Measurements from ENCODE around the gene PSMD3.
A peak's percentile ranks its signal among the peaks of the same experiment; 100 is the strongest.
"Not testable (repeated sequence)": the region's sequence is repeated elsewhere in the genome, so short reads cannot be mapped to it uniquely, and the experiment has no call there.

PSMD3 gene

GRCh38 chr17:39980351-39981206 lies at the start of gene PSMD3:
PSMD3 (plus strand) TSS chr17:39980807; CDS start chr17:39980971, 164 bp downstream.
- DNase-seq (ENCODE audit: low spot score), result peak; percentile 96

GRCh38 chr17:39933912-39934311 lies 46.7 kb upstream of the PSMD3 start:
- DNase-seq (ENCODE audit: low spot score), result no peak

GRCh38 chr17:39934324-39934723 lies 46.3 kb upstream of the PSMD3 start:
- DNase-seq (ENCODE audit: low spot score), result no peak

DNA sequence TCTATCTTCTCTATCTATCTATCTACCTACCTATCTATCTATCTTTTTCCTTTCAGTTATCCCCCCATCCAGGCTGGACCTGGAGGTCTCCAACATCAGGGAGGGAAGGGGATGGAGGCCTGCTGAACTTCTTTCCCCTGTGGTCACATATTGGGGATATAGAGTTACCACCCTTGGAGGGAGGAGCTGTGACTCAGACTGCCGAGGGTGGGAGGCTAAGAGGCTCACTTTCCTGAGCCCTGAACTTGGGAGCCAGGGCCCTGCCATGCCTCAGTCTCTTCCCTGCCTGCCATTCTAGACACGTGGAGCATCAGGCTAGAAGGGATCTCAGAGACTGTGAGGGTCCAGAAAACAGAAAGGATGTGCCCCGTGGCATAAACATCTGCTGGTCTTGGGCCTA lies 44.7 kb upstream of the PSMD3 start:
- no peak for DNase-seq (ENCODE audit: low spot score)

DNA sequence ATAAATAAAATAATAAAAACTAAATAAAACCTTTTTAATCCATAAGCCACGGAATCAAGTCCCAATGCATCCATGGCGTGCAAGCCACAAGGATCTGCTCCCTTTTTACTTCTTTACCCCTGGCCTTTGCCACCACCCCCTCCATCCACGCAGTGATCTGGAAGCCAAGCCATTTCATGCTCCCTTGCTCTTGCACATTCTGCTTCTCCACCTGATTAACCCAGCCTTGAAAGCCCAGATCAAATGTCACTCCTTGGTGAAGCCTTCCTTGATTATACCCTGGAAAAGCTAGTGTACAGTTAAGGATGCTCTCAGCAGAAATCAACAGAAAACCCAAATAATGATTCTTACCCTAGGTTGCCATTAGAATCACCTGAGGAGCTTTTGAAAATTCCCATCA lies 43.2 kb upstream of the PSMD3 start:
- DNase-seq (ENCODE audit: low spot score), result no peak

GRCh38 chr17:39938140-39938869 lies 42.3 kb upstream of the PSMD3 start:
- DNase-seq (ENCODE audit: low spot score), result no peak

GRCh38 chr17:39939106-39939505 lies 41.5 kb upstream of the PSMD3 start:
- DNase-seq (ENCODE audit: low spot score), result no peak

DNA sequence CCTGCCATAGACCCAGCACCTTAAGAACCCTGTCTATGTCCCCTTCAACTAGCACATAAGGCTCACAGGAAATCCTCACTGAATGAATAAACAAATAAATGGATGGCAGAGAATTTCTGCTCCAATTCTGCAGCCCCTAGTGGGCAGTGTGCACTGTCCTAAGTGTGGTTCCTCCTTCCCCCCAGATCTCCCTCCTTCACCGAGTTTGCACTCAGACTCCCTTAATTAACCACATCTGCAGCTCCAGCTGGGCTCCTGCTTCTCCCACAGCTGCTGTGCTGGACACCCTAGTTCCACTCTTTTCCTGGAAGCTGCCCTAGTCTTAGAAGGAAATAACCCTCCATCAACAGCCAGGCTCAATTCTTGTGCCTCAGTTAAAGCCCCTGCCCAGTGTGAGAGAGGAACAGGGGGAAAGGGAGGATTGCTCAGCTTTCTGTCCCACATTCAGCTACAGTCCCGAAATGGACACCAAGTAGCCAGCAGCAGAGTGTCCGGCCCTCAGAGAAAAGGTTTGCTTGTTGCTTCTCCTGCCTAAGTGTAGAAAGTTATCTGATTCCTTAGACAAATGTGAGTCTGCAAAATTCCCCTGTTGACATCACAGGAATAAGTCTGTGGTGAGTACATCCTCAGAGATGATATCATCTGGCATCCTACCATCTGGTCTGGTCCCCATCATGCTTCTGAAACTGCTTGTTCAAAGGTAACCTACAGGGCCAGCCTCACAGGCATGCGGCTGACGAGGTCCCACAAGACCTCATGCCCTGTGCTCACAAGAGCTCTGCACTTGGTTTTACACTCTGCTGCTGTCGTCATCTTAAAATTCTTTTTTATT lies 40.8 kb upstream of the PSMD3 start:
- peak; percentile 80 for DNase-seq (ENCODE audit: low spot score)

GRCh38 chr17:39943702-39944392 lies 36.8 kb upstream of the PSMD3 start:
- no peak for DNase-seq (ENCODE audit: low spot score)

DNA sequence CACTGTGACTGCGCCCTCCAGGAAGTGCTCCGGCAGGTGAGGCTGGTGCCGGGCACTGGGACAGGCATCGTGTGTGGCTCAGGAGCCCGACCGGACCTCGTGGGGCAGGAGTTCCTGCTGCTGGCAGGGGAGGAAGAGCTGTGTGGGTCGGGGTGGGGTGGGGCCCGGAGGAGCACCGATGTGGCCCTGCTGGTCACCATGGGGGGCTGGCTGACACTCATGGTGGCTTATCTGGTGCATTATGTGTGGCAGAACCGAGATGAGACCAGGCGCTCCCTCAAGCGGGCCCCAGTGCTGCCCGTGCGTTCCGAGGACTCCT lies 36.3 kb upstream of the PSMD3 start:
- no peak for DNase-seq (ENCODE audit: low spot score)

DNA sequence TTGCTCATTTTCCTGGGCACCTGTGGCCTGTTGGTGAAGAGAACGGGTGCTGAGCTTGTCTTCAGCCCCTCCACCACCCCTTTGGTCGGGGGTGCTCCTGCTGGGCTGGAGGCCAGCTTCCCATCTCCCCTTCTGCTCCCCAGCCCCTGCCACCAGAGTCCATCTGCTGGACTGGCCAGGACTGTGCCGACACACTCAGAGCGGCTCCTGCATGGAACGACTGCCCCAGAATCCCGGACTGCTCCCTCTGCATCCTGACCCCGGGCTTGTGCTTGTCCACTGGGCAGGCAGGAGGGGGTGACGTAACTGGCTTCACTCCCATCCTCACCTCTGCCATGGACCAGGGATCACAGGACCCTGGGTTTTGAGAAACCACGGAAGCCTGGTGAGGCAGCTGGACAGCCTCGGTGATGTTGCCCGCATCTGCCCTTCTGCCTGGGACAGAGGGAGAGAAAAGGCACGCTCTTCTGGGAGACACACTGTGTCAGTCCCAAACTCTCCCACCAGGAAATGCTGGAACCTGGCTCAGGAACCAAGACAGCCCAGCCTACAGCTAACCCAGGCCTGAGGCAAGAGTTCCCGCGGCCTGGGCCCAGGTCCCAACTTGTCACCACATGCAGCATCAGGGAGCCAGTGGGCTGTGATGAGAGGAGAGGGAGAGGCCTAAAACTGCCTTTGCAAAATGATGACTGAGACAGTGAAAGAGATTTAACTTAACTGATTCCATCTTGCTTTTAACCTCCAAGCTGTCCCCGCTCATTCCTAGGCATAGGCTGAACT lies 33.9 kb upstream of the PSMD3 start:
- DNase-seq (ENCODE audit: low spot score), result no peak

DNA sequence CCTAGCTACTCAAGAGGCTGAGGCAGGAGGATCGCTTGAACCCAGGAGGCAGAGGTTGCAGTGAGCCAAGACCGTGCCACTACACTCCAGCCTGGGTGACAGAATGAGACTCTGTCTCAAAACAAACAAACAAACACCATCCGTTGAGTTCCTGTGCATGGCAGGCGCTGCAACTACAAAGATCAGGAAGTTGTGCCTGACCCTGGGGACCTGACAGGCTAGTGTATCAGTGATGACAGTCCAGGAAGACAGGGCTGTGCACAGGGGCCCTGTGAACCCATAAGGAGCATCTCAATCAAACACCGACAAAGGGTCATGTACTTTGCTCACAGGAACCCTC lies 32.1 kb upstream of the PSMD3 start:
- DNase-seq (ENCODE audit: low spot score), result not testable (repeated sequence)

DNA sequence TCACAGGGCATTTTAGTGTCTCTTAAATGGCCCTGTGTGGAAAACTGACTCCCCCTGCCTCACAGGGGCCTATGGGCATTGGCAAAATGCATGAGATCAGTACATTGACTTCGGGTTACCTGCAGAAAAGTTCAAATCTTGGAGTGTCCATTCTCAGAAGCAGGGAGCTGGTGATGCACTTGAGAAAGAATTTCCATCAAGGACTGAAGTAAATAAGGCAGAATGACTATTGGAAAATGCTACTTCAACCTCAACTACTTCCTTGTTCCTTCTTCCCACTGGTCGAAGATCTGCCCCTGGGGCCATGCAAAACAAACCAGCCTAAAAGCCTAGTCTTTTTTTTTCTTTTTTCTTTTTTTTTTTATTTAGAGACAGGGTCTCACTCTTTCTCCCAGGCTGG lies 31.6 kb upstream of the PSMD3 start:
- no peak for DNase-seq (ENCODE audit: low spot score)

DNA sequence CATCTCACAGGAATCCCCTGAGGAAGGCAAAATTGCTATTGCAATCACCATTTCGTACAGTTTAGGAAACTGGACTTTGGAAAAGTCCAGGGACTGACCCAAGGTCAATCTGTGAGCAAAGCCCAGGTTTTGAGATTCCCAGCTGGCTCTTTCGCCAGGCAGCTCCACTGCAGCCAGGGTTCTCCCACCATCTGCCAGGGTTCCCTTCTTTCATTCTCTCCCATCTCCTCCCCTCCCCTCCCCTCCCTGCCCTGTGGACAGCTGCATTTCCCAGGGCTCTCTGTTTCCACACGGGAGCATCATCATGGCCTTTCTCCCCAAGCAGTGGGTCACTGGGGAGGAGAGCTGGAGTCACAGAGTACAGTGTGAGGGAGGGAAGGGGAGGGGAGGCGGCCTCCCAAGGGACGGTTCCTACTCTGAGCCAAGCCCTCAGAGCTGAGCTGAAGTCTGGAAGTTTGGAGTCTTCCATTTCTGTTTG lies 29.7 kb upstream of the PSMD3 start:
- no peak for DNase-seq (ENCODE audit: low spot score)

DNA sequence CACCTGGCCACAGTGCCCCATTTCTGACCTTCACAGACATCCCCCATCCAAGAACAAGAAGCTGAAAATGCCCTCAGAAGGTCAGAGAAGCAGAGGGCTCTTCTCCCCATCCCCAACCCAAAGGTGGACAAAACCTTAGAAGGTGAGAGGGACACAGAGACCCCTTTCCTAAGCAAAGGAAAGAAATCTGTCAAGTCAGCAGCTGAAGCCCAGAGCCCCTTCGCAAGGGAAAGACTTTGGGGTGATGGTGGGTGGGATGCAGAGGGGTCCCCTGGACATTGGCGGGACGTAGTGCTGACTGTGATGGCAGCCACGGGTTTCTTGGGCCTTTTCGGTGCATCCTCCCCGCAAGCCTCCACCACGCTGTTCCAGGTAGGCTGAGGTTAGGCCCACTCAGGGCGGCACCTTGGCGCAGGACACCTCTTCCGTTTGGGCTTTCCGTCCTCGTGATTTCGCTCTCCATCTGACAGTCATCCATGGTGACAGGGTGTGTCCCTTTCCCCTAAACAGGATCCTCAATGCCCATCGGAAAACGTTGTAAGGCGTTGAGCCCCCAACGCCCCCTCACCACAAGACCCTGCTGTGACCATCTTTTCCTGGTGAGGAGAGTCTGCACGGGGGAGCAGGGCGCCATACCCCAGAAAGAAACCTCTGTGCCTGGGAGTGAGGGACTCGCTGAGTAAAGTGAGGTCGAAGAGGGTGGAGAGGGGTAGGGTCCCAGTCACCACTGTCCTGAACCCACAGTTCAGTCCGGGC lies 28.5 kb upstream of the PSMD3 start:
- no peak for DNase-seq (ENCODE audit: low spot score)

DNA sequence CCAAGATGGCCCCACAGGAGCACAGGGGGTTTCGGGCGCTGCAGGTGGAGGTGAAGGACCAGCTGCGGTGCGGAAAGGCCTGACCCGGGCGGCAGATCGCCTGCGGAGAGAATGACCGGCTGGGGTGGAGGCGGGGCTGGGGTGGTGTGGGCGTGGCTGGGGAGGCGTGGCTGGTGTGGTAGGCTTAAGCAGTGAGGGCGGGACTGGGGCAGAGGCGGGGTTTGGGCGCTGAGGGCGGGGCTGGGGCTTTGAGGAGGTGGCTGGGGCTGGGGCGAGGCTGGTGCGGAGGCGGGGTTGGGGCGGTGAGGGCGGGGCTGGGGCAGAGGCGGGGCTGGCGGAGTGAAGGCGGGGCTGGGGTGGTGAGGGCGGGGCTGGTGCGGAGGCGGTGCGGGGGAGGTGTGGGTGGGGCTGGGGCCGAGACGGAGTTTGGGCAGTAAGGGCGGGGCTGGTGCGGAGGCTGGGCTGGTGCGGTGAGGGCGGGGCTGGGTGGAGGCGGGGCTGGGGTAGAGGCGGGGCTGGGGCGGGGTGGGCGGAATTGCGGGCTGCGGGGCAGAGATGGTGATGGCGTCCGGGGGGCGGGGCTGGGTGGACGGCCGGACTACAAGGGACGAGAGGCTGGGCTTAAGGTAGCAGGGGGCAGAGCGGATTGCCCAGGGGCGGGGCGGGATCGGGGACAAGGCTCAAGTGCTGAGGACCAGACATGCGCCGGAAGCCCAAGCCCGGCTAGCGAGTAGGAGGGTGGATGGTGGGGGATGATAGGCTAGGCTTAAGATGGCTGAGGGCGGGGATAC lies 27.7 kb upstream of the PSMD3 start:
- DNase-seq (ENCODE audit: low spot score), result peak; percentile 98

- DNase-seq (ENCODE audit: low spot score), result no peak
These were observed 27.1 kb upstream of the PSMD3 start for GRCh38 chr17:39953471-39953888.

DNA sequence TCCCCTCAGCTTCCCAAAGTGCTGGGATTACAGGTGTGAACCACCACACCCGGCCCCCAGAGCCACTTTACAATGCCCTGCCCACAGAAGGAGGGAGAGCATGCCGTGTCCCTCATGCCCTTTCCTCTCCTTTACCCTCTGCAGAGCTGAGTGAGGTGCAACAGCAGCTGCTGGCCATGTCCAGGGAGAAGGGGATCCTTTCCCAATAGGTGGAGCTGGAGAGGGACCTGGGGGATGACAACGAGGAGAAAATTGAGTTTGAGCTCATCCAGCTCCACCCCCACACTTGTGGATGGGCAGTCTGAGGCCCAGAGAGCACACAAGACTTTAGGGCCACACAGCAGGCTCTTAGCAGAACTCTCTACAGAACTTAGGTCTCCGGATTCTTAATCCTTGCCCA lies 25.7 kb upstream of the PSMD3 start:
- DNase-seq (ENCODE audit: low spot score), result no peak

- no peak for DNase-seq (ENCODE audit: low spot score)
These were observed 24.8 kb upstream of the PSMD3 start for GRCh38 chr17:39955726-39956225.
